ENCODE data around the gene NF1. TPM values are rescaled to one million over a fixed set of nuclear protein-coding genes. Genes with fewer than 3 reads are reported as not detected.
"Not testable (repeated sequence)": the region's sequence is repeated elsewhere in the genome, so short reads cannot be mapped to it uniquely, and the experiment has no call there.

The NF1 gene
- total RNA-seq, 1 experiment from 2014 or later: 60.2 TPM

DNA sequence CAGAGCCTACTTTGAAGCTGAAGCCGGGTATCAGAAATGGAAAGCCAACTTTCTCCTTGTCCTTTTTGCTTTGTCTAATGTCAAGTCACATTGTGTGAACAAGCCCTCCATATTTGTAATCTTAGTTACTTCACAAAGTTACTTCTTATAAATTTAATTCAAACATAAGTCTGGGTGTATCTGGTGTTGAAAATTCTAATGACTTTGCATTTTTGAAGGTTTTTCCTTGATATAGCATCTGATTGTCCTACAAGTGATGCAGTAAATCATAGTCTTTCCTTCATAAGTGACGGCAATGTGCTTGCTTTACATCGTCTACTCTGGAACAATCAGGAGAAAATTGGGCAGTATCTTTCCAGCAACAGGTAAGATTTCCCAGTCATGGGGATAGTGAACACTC, 165.4 kb downstream of the NF1 start:
- TF ChIP-seq, protein P1, sequence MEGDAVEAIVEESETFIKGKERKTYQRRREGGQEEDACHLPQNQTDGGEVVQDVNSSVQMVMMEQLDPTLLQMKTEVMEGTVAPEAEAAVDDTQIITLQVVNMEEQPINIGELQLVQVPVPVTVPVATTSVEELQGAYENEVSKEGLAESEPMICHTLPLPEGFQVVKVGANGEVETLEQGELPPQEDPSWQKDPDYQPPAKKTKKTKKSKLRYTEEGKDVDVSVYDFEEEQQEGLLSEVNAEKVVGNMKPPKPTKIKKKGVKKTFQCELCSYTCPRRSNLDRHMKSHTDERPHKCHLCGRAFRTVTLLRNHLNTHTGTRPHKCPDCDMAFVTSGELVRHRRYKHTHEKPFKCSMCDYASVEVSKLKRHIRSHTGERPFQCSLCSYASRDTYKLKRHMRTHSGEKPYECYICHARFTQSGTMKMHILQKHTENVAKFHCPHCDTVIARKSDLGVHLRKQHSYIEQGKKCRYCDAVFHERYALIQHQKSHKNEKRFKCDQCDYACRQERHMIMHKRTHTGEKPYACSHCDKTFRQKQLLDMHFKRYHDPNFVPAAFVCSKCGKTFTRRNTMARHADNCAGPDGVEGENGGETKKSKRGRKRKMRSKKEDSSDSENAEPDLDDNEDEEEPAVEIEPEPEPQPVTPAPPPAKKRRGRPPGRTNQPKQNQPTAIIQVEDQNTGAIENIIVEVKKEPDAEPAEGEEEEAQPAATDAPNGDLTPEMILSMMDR (IDR thresholded peaks at IDR 0.05; ENCODE audit: unreplicated experiment): no peak
- BruUV-seq (replicated peaks): no TSS peak
- Mint-ChIP-seq H3K27ac (ENCODE audit: low read depth, unreplicated experiment) (no peak overlapping the region), H3K27me3 (ENCODE audit: insufficient read depth, unreplicated experiment) (no peaks in the 10 kb centered on the region), H3K4me1 (ENCODE audit: insufficient read depth, unreplicated experiment) (no peaks in the 10 kb centered on the region), H3K4me3 (ENCODE audit: unreplicated experiment) (no peak overlapping the region), H3K9me3 (ENCODE audit: unreplicated experiment) (no peaks in the 10 kb centered on the region), H3K36me3 (ENCODE audit: insufficient read depth, unreplicated experiment) (peaks cover 36% of the 10 kb centered on the region)
- DNase-seq (ENCODE audit: unreplicated experiment): no peak
- POLR2A ChIA-PET: no interaction called here
- intact Hi-C loops (cut with micrococcal nuclease): no loop called here
- CTCF ChIA-PET: no interaction called here

DNA sequence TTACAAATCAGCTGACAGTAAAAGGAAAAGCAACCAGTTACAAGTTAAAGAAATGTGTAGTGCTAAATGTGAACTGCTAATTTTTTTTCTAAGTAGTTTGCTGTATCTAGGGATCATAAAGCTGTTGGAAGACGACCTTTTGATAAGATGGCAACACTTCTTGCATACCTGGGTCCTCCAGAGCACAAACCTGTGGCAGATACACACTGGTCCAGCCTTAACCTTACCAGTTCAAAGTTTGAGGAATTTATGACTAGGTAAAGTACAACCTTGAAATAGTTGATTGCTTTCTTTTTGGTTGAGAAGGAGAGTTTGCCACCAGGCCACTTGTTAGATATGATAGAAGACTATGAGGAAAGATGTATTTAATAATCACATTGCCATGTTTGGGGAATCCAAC, 166.8 kb downstream of the NF1 start:
- no peaks in the 10 kb centered on the region for H3K27me3 Mint-ChIP-seq (ENCODE audit: insufficient read depth, unreplicated experiment)
- H3K9me3 Mint-ChIP-seq (ENCODE audit: unreplicated experiment): no peaks in the 10 kb centered on the region
- TF ChIP-seq, protein P1 (IDR thresholded peaks at IDR 0.05; ENCODE audit: unreplicated experiment): no peak
- BruUV-seq (replicated peaks): no TSS peak
- no peak for DNase-seq (ENCODE audit: unreplicated experiment)
- no peak overlapping the region for H3K27ac Mint-ChIP-seq (ENCODE audit: low read depth, unreplicated experiment)
- H3K4me1 Mint-ChIP-seq (ENCODE audit: insufficient read depth, unreplicated experiment): no peaks in the 10 kb centered on the region
- H3K36me3 Mint-ChIP-seq (ENCODE audit: insufficient read depth, unreplicated experiment): peaks cover 45% of the 10 kb centered on the region
- CTCF ChIA-PET: interaction anchor here (0.6 to 0.8 kb wide), 3 partner anchors 27 to 107 kb away, joined by 3 to 4 read pairs (median 3); no protein-coding TSS in a partner anchor
- H3K4me3 Mint-ChIP-seq (ENCODE audit: unreplicated experiment): no peak overlapping the region
- intact Hi-C loops (cut with micrococcal nuclease): no loop called here
- POLR2A ChIA-PET: interaction anchor here (1.0 to 1.2 kb wide), 2 partner anchors 8 to 11 kb away, joined by 3 read pairs; no protein-coding TSS in a partner anchor

DNA sequence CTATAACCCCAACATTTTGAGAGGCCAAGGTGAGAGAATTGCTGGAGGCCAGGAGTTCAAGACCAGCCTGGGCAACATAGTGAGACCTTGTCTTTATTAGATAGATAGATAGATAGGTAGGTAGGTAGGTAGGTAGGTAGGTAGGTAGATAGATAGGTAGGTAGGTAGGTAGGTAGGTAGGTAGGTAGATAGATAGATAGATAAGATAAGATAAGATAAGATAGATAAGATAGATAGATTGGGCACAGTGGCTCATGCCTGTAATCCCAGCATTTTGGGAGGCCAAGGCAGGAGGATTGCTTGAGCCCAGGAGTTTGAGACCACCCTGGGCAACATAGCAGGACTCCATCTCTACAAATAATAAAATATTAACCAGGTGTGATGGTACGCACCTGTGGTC, 168.1 kb downstream of the NF1 start:
- CTCF ChIA-PET; H3K27me3 Mint-ChIP-seq (ENCODE audit: insufficient read depth, unreplicated experiment); H3K4me1 Mint-ChIP-seq (ENCODE audit: insufficient read depth, unreplicated experiment); H3K4me3 Mint-ChIP-seq (ENCODE audit: unreplicated experiment); H3K9me3 Mint-ChIP-seq (ENCODE audit: unreplicated experiment); POLR2A ChIA-PET; intact Hi-C loops (cut with micrococcal nuclease); DNase-seq (ENCODE audit: unreplicated experiment); H3K27ac Mint-ChIP-seq (ENCODE audit: low read depth, unreplicated experiment); BruUV-seq (replicated peaks): not testable (repeated sequence)
- H3K36me3 Mint-ChIP-seq (ENCODE audit: insufficient read depth, unreplicated experiment): peaks cover 54% of the 10 kb centered on the region

DNA sequence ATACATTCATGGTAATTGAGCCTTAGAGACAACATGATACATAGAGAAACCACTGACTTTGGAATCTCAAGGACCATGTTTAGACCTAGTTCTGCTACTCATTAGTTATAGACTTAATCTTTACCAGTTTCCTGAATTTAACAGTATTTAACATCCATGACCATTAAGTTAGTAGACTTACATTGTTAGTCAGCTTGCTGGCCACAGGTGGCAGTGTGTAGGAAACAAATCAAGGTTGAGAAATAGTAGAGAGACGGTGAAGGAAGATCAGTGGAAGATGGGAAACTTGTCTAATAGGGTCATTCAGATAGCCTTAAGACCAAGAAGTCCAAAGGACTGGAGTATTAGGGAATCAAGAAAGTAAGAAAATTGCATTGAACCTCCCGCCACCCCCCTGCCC, 171.3 kb downstream of the NF1 start:
- ChIA-PET CTCF (interaction anchor here (0.6 to 1.1 kb wide), 2 partner anchors 78 to 106 kb away, joined by 3 to 4 read pairs; no protein-coding TSS in a partner anchor), POLR2A (interaction anchor here (2.3 kb wide), 1 partner anchor 11 kb away, joined by 10 read pairs; no protein-coding TSS in a partner anchor)
- Mint-ChIP-seq H3K4me1 (ENCODE audit: insufficient read depth, unreplicated experiment) (peaks cover 24% of the 10 kb centered on the region), H3K9me3 (ENCODE audit: unreplicated experiment) (no peaks in the 10 kb centered on the region), H3K36me3 (ENCODE audit: insufficient read depth, unreplicated experiment) (peaks cover 40% of the 10 kb centered on the region), H3K4me3 (ENCODE audit: unreplicated experiment) (no peak overlapping the region), H3K27ac (ENCODE audit: low read depth, unreplicated experiment) (peak overlapping the region; percentile 2), H3K27me3 (ENCODE audit: insufficient read depth, unreplicated experiment) (no peaks in the 10 kb centered on the region)
- DNase-seq (ENCODE audit: unreplicated experiment): peak; percentile 20
- intact Hi-C loops (cut with micrococcal nuclease): loop anchor here (5.0 kb wide), 1 partner anchor 106 kb away; no protein-coding TSS in a partner anchor
- TF ChIP-seq, protein P1 (IDR thresholded peaks at IDR 0.05; ENCODE audit: unreplicated experiment): peak; percentile 11
- no TSS peak for BruUV-seq (replicated peaks)

All from MCF 10A (cell line).